ENCODE measurements around the gene C18orf32. TPM values are rescaled to one million over a fixed set of nuclear protein-coding genes. Genes with fewer than 3 reads are reported as not detected.

C18orf32 gene
- 4.4 and 8.6 TPM in 2 replicates for total RNA-seq

DNA sequence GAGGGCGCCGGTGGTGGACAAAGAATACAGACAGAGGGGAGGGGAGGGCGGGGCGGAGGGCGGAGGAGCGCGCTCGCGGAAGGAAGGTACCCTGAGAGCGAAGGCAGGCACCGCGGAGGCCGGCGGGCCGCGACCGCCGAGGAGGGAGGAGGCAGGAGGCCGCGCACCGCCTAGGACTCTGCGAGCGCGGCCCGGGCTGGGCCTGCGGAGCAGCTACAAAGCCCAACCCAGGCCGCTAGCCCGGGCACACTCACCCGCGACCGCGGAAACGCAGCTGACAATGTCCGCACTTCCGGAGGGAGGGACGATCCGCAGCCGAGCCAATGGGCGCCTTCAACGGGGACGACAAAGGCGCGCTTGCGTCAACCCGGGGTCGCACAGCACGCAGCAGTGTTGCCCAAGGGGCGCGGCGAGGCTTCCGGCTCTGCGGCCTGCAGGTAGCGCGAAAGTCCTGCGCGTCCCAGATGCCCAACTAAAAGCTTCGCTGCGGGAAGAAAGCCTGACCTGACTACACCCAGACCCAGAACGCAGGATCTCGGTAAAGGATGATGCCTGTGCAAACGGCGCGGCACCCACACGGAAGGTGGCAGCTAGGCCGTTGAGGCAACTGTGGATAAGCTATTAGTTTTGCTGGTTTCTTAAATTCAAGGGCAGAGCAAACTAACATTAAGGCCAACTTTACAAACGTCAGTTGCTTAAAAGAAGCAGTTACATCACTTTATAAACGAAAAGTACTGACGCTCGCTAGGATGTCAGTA lies at the start of gene C18orf32:
Gene C18orf32 (minus strand): TSS at position 282 of the 758 bp plus-strand sequence. CDS start 3,486 bp downstream, outside the sequence.

GRCh38 chr18:49491857-49492693 lies 5.0 kb upstream of the C18orf32 start, which contains the start of gene RPL17:
TSS of gene RPL17 (minus strand) at chr18:49492465.

Other genes with a start within 250 kb of the C18orf32 start
- gene DYM, start 26.6 kb downstream of the C18orf32 start, total RNA-seq = 26.3 and 32.7 TPM in 2 replicates
- 3,371 and 3,564 TPM in 2 replicates for gene RPL17, start 5.2 kb upstream of the C18orf32 start, total RNA-seq
- 12.4 and 19.8 TPM in 2 replicates for gene LIPG, start 74.8 kb upstream of the C18orf32 start, total RNA-seq